ENCODE data around the gene DCP2.

The DCP2 gene

GRCh38 chr5:112934366-112934663 lies 42.3 kb upstream of the DCP2 start:
- no peak for DNase-seq (ENCODE audit: low read depth)
- TF ChIP-seq CTCF (conservative IDR thresholded peaks at IDR 0.05; ENCODE audit: low read length), result no peak

GRCh38 chr5:112935675-112936074 lies 40.9 kb upstream of the DCP2 start:
- TF ChIP-seq CTCF (conservative IDR thresholded peaks at IDR 0.05; ENCODE audit: low read length), result no peak
- no peak overlapping the region for H3K4me3 ChIP-seq (ENCODE audit: low read length)
- no peak for DNase-seq (ENCODE audit: low read depth)

More at GRCh38 chr5:112934366-112934663, 42.3 kb upstream of the DCP2 start:
- H3K4me3 ChIP-seq (ENCODE audit: low read length), result no peak overlapping the region

GRCh38 chr5:112938286-112938685 lies 38.3 kb upstream of the DCP2 start:
- no peak for TF ChIP-seq CTCF (conservative IDR thresholded peaks at IDR 0.05; ENCODE audit: low read length)
- DNase-seq (ENCODE audit: low read depth), result no peak
- H3K4me3 ChIP-seq (ENCODE audit: low read length), result no peak overlapping the region

GRCh38 chr5:112940670-112941069 lies 35.9 kb upstream of the DCP2 start:
- TF ChIP-seq CTCF (conservative IDR thresholded peaks at IDR 0.05; ENCODE audit: low read length), result no peak
- DNase-seq (ENCODE audit: low read depth), result no peak
- H3K4me3 ChIP-seq (ENCODE audit: low read length), result no peak overlapping the region

GRCh38 chr5:112948458-112948857 lies 28.1 kb upstream of the DCP2 start:
- no peak overlapping the region for H3K4me3 ChIP-seq (ENCODE audit: low read length)
- no peak for TF ChIP-seq CTCF (conservative IDR thresholded peaks at IDR 0.05; ENCODE audit: low read length)
- no peak for DNase-seq (ENCODE audit: low read depth)

GRCh38 chr5:112951124-112951702 lies 25.4 kb upstream of the DCP2 start:
- no peak overlapping the region for H3K4me3 ChIP-seq (ENCODE audit: low read length)

More at GRCh38 chr5:112951124-112951702, 25.4 kb upstream of the DCP2 start:
- TF ChIP-seq CTCF (conservative IDR thresholded peaks at IDR 0.05; ENCODE audit: low read length), result no peak
- no peak for DNase-seq (ENCODE audit: low read depth)
